ENCODE results near the gene B4GALT1. TPM values are rescaled to one million over a fixed set of nuclear protein-coding genes. Genes with fewer than 3 reads are reported as not detected.

B4GALT1 gene
- total RNA-seq, 1 donor from 2014 or later = 7.5 TPM

- H2AFZ ChIP-seq (replicated peaks) = no peak overlapping the region
- no peak overlapping the region for H3K27ac ChIP-seq
- no peaks in the 10 kb centered on the region for H3K36me3 ChIP-seq
- Mint-ChIP-seq H3K4me1 (peaks cover 17% of the 10 kb centered on the region), H3K9me3 (no peaks in the 10 kb centered on the region), H3K27ac (peak overlapping the region; percentile 46), H3K4me3 (no peak overlapping the region), H3K27me3 (ENCODE audit: insufficient read depth, low read depth) (no peaks in the 10 kb centered on the region), H3K36me3 (peaks cover 2% of the 10 kb centered on the region)
- no peak overlapping the region for H3K4me3 ChIP-seq
- H3F3A ChIP-seq (ENCODE audit: low read depth) = no peaks in the 10 kb centered on the region
- no peaks in the 10 kb centered on the region for H3K9me3 ChIP-seq (ENCODE audit: low read depth)
- no peak overlapping the region for H3K4me2 ChIP-seq
- TF ChIP-seq EZH2phosphoT487 (IDR thresholded peaks at IDR 0.05) (no peak), EZH2 (IDR thresholded peaks at IDR 0.05) (no peak), CTCF (IDR thresholded peaks at IDR 0.05) (no peak)
- H3K4me1 ChIP-seq = no peaks in the 10 kb centered on the region
- no peaks in the 10 kb centered on the region for H3K27me3 ChIP-seq
- no peak overlapping the region for H3K9ac ChIP-seq
- H3K79me2 ChIP-seq (ENCODE audit: low read depth) = no peaks in the 10 kb centered on the region
- no peak for DNase-seq (ENCODE audit: low spot score)
- no peaks in the 10 kb centered on the region for H4K20me1 ChIP-seq (ENCODE audit: low read depth)
Measured at GRCh38 chr9:33146298-33146697, 20.8 kb downstream of the B4GALT1 start.

- Histone ChIP-seq H3K27ac (no peak overlapping the region), H3K36me3 (no peaks in the 10 kb centered on the region), H3K4me2 (no peak overlapping the region), H3F3A (ENCODE audit: low read depth) (no peaks in the 10 kb centered on the region), H3K9ac (no peak overlapping the region), H3K4me3 (no peak overlapping the region), H3K27me3 (no peaks in the 10 kb centered on the region), H3K4me1 (no peaks in the 10 kb centered on the region), H3K9me3 (ENCODE audit: low read depth) (no peaks in the 10 kb centered on the region), H2AFZ (replicated peaks) (no peak overlapping the region), H3K79me2 (ENCODE audit: low read depth) (no peaks in the 10 kb centered on the region), H4K20me1 (ENCODE audit: low read depth) (no peaks in the 10 kb centered on the region)
- H3K9me3 Mint-ChIP-seq = no peaks in the 10 kb centered on the region
- no peak for DNase-seq (ENCODE audit: low spot score)
- H3K36me3 Mint-ChIP-seq = peaks cover 2% of the 10 kb centered on the region
- TF ChIP-seq EZH2 (IDR thresholded peaks at IDR 0.05) = no peak
- no peak for TF ChIP-seq EZH2phosphoT487 (IDR thresholded peaks at IDR 0.05)
- TF ChIP-seq CTCF (IDR thresholded peaks at IDR 0.05) = no peak
- no peak overlapping the region for H3K4me3 Mint-ChIP-seq
- H3K27ac Mint-ChIP-seq = no peak overlapping the region
- peaks cover 20% of the 10 kb centered on the region for H3K4me1 Mint-ChIP-seq
- H3K27me3 Mint-ChIP-seq (ENCODE audit: insufficient read depth, low read depth) = no peaks in the 10 kb centered on the region
Measured at GRCh38 chr9:33144551-33144950, 22.6 kb downstream of the B4GALT1 start.

- H3K79me2 ChIP-seq (ENCODE audit: low read depth) = no peaks in the 10 kb centered on the region
Measured at GRCh38 chr9:33143241-33143661, 23.9 kb downstream of the B4GALT1 start.

More at GRCh38 chr9:33143241-33143661, 23.9 kb downstream of the B4GALT1 start:
- no peak overlapping the region for H3K27ac ChIP-seq
- DNase-seq (ENCODE audit: low spot score) = no peak
- Mint-ChIP-seq H3K27me3 (ENCODE audit: insufficient read depth, low read depth) (peaks cover 4% of the 10 kb centered on the region), H3K4me1 (peaks cover 22% of the 10 kb centered on the region), H3K27ac (no peak overlapping the region), H3K4me3 (no peak overlapping the region), H3K9me3 (no peaks in the 10 kb centered on the region), H3K36me3 (peaks cover 2% of the 10 kb centered on the region)
- H3K9ac ChIP-seq = no peak overlapping the region
- H3K36me3 ChIP-seq = no peaks in the 10 kb centered on the region
- no peak overlapping the region for H3K4me2 ChIP-seq
- H3K4me1 ChIP-seq = no peaks in the 10 kb centered on the region
- no peaks in the 10 kb centered on the region for H3K9me3 ChIP-seq (ENCODE audit: low read depth)
- H4K20me1 ChIP-seq (ENCODE audit: low read depth) = no peaks in the 10 kb centered on the region
- no peaks in the 10 kb centered on the region for H3K27me3 ChIP-seq
- H3F3A ChIP-seq (ENCODE audit: low read depth) = no peaks in the 10 kb centered on the region
- no peak overlapping the region for H3K4me3 ChIP-seq
- TF ChIP-seq EZH2phosphoT487 (IDR thresholded peaks at IDR 0.05) (no peak), EZH2 (IDR thresholded peaks at IDR 0.05) (no peak), CTCF (IDR thresholded peaks at IDR 0.05) (no peak)
- H2AFZ ChIP-seq (replicated peaks) = no peak overlapping the region

Data from neural progenitor cell (in vitro differentiated cells).